ENCODE results near the gene DNAAF5. TPM values are rescaled to one million over a fixed set of nuclear protein-coding genes. Genes with fewer than 3 reads are reported as not detected.
A peak's percentile ranks its signal among the peaks of the same experiment; 100 is the strongest.

Gene DNAAF5
- total and polyA plus RNA-seq, 2 experiments from 2014 or later, result 32.7 to 93.8 TPM

- Histone ChIP-seq H3K27ac (no peak overlapping the region), H3K4me1 (ENCODE audit: low read depth) (peaks cover 26% of the 10 kb centered on the region), H3K4me3 (no peak overlapping the region), H3K27me3 (no peaks in the 10 kb centered on the region), H3K36me3 (no peaks in the 10 kb centered on the region), H3K9me3 (ENCODE audit: low read depth) (no peaks in the 10 kb centered on the region)
- no peak for DNase-seq (ENCODE audit: low read depth in 1 of 2, low spot score in 1 of 2)
- TF ChIP-seq CTCF (IDR thresholded peaks at IDR 0.05; ENCODE audit: low read depth, low read length), result no peak
Measured at GRCh38 chr7:728602-729001, 2.1 kb downstream of the DNAAF5 start.

- Histone ChIP-seq H3K27ac (peak overlapping the region; percentile 88), H3K9me3 (ENCODE audit: low read depth) (no peaks in the 10 kb centered on the region), H3K27me3 (no peaks in the 10 kb centered on the region), H3K4me3 (no peak overlapping the region), H3K36me3 (no peaks in the 10 kb centered on the region), H3K4me1 (ENCODE audit: low read depth) (peaks cover 26% of the 10 kb centered on the region)
- no peak for TF ChIP-seq CTCF (IDR thresholded peaks at IDR 0.05; ENCODE audit: low read depth, low read length)
- DNase-seq (ENCODE audit: low read depth in 1 of 2, low spot score in 1 of 2), result no peak
Measured at GRCh38 chr7:729140-730000, 2.9 kb downstream of the DNAAF5 start.

- no peak for TF ChIP-seq CTCF (IDR thresholded peaks at IDR 0.05; ENCODE audit: low read depth, low read length)
- DNase-seq (ENCODE audit: low read depth in 1 of 2, low spot score in 1 of 2), result no peak
- H3K27ac ChIP-seq, result peak overlapping the region; percentile 88
Measured at GRCh38 chr7:730501-731439, 4.3 kb downstream of the DNAAF5 start.

GRCh38 chr7:731440-732085 lies 5.1 kb downstream of the DNAAF5 start:
- H3K27ac ChIP-seq, result peak overlapping the region; percentile 88
- H3K4me3 ChIP-seq, result no peak overlapping the region
- no peaks in the 10 kb centered on the region for H3K27me3 ChIP-seq
- H3K9me3 ChIP-seq (ENCODE audit: low read depth), result no peaks in the 10 kb centered on the region
- H3K4me1 ChIP-seq (ENCODE audit: low read depth), result peaks cover 26% of the 10 kb centered on the region
- TF ChIP-seq CTCF (IDR thresholded peaks at IDR 0.05; ENCODE audit: low read depth, low read length), result no peak
- no peak for DNase-seq (ENCODE audit: low read depth in 1 of 2, low spot score in 1 of 2)
- H3K36me3 ChIP-seq, result no peaks in the 10 kb centered on the region

More at GRCh38 chr7:730501-731439, 4.3 kb downstream of the DNAAF5 start:
- no peak overlapping the region for H3K4me3 ChIP-seq
- H3K4me1 ChIP-seq (ENCODE audit: low read depth), result peaks cover 26% of the 10 kb centered on the region
- H3K36me3 ChIP-seq, result no peaks in the 10 kb centered on the region
- no peaks in the 10 kb centered on the region for H3K27me3 ChIP-seq
- H3K9me3 ChIP-seq (ENCODE audit: low read depth), result no peaks in the 10 kb centered on the region

GRCh38 chr7:732094-732541 lies 5.6 kb downstream of the DNAAF5 start:
- H3K27ac ChIP-seq, result peak overlapping the region; percentile 88
- no peaks in the 10 kb centered on the region for H3K36me3 ChIP-seq
- H3K27me3 ChIP-seq, result no peaks in the 10 kb centered on the region
- H3K9me3 ChIP-seq (ENCODE audit: low read depth), result no peaks in the 10 kb centered on the region
- peaks cover 26% of the 10 kb centered on the region for H3K4me1 ChIP-seq (ENCODE audit: low read depth)
- H3K4me3 ChIP-seq, result no peak overlapping the region
- TF ChIP-seq CTCF (IDR thresholded peaks at IDR 0.05; ENCODE audit: low read depth, low read length), result no peak
- DNase-seq (ENCODE audit: low read depth in 1 of 2, low spot score in 1 of 2), result peak in 1 of 2 donors; percentile 45
